Colonic mucosa (tissue), 4 donors: ENCODE results near the gene RPL22. TPM values are rescaled to one million over a fixed set of nuclear protein-coding genes. Genes with fewer than 3 reads are reported as not detected.

Source experiments
- DNase-seq: peaks from one replicate; pipeline ENCODE4 v3.0.0-alpha.2; 2020
- H3K27ac ChIP-seq: fragments of 200-600 bp; one replicate; pipeline ENCODE4 v1.8.0; 2021
- H3K27me3 ChIP-seq: fragments of 200-600 bp; one replicate; pipeline ENCODE4 v1.8.0; 2021
- H3K36me3 ChIP-seq: fragments of 200-600 bp; one replicate; pipeline ENCODE4 v1.8.0; 2021
- H3K4me1 ChIP-seq: fragments of 200-600 bp; one replicate; pipeline ENCODE4 v1.8.0; 2021; ENCODE audit warnings: mild to moderate bottlenecking
- H3K4me3 ChIP-seq: fragments of 200-600 bp; one replicate; pipeline ENCODE4 v1.8.0; 2021
- H3K9ac ChIP-seq, 2 donors: one replicate each; pipeline ENCODE4 v1.7.0; 2013; ENCODE audit warnings: control low read depth in 2 of 2, low read depth in 2 of 2, low read length in 2 of 2
- H3K9me3 ChIP-seq: fragments of 200-600 bp; one replicate; pipeline ENCODE4 v1.8.0; 2021
- intact Hi-C: fragments of 100-400 bp; cut with DNase I; formaldehyde crosslinking; loops from one replicate; pipeline ENCODE4 v1.14.1; 2022
- total RNA-seq, 2 donors: library from RNA; stranded (reverse); fragmentation: NEBNext Ultra II Directional in 1 of 2; extraction: Animal tissue kit (Norgen Biotek cat#: 25700) in 1 of 2; gene quantifications; one replicate each; pipeline ENCODE4 v1.2.1, GENCODE V29; 2021
- TF ChIP-seq, protein P1 (sequence below): fragments of 200-600 bp; IDR thresholded peaks from one replicate; pipeline ENCODE4 v1.8.0; 2022; ENCODE audit warnings: antibody characterized with exemption, mild to moderate bottlenecking
- donor health status: healthy.
- donor health status: DM: no; HTN: no; CAD: no.
- donor health status: DM: no; HTN: no; CAD: no.

The RPL22 gene
- total RNA-seq, 2 donors from 2014 or later, result 314 to 378 TPM

DNA sequence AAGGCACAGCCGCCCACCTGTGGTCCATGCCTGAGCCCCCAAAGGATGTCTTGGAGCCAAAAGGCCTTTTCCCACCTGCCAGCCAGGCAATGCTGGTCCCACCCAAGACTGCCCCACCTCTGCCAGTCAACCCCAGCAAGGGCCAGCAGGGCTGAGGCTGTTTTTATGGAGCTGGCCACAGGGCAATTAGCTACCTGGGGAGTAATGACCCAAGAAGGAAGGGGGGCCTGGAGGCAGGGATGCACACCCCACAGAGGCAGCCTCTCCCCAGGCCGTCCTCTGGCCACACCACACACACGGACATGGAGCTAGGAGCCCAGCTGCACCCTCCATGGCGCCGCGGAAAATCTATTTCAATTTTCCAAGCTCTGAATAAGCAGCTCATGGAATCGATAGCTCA is 46.5 kb downstream of the RPL22 start:
- intact Hi-C loops, result no loop called here
- H3K4me3 ChIP-seq, result no peak overlapping the region
- H3K36me3 ChIP-seq, result no peaks in the 10 kb centered on the region
- peaks cover 3% of the 10 kb centered on the region for H3K4me1 ChIP-seq
- H3K9me3 ChIP-seq, result no peaks in the 10 kb centered on the region
- DNase-seq, result no peak
- no peak overlapping the region for H3K27ac ChIP-seq
- H3K27me3 ChIP-seq, result no peaks in the 10 kb centered on the region
- H3K9ac ChIP-seq, result no peak overlapping the region
- TF ChIP-seq, protein P1, sequence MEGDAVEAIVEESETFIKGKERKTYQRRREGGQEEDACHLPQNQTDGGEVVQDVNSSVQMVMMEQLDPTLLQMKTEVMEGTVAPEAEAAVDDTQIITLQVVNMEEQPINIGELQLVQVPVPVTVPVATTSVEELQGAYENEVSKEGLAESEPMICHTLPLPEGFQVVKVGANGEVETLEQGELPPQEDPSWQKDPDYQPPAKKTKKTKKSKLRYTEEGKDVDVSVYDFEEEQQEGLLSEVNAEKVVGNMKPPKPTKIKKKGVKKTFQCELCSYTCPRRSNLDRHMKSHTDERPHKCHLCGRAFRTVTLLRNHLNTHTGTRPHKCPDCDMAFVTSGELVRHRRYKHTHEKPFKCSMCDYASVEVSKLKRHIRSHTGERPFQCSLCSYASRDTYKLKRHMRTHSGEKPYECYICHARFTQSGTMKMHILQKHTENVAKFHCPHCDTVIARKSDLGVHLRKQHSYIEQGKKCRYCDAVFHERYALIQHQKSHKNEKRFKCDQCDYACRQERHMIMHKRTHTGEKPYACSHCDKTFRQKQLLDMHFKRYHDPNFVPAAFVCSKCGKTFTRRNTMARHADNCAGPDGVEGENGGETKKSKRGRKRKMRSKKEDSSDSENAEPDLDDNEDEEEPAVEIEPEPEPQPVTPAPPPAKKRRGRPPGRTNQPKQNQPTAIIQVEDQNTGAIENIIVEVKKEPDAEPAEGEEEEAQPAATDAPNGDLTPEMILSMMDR, result no peak

DNA sequence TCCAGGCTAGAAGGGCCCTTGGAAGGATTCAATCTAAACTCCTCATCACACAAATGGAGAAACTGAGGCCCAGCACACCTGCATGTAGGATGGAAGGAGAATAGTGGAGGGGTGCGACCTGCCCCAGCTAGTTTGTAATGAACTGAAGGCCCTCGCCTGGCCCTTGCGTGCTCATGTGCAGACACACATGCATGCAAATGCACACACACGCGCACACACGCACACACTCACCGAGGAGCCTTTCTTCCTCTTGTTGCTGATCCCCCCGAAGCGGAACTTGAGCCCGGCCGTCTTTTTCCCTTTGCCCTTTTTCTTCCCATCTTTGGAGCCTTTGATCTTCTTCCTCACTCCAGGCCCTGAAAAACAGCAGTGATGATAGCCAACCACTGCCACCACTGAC is 47.2 kb downstream of the RPL22 start:
- no peak overlapping the region for H3K4me3 ChIP-seq
- TF ChIP-seq, protein P1, result no peak
- no peaks in the 10 kb centered on the region for H3K27me3 ChIP-seq
- intact Hi-C loops, result no loop called here
- no peak for DNase-seq
- H3K36me3 ChIP-seq, result no peaks in the 10 kb centered on the region
- no peak overlapping the region for H3K27ac ChIP-seq
- H3K9ac ChIP-seq, result no peak overlapping the region
- no peaks in the 10 kb centered on the region for H3K9me3 ChIP-seq
- peaks cover 2% of the 10 kb centered on the region for H3K4me1 ChIP-seq

DNA sequence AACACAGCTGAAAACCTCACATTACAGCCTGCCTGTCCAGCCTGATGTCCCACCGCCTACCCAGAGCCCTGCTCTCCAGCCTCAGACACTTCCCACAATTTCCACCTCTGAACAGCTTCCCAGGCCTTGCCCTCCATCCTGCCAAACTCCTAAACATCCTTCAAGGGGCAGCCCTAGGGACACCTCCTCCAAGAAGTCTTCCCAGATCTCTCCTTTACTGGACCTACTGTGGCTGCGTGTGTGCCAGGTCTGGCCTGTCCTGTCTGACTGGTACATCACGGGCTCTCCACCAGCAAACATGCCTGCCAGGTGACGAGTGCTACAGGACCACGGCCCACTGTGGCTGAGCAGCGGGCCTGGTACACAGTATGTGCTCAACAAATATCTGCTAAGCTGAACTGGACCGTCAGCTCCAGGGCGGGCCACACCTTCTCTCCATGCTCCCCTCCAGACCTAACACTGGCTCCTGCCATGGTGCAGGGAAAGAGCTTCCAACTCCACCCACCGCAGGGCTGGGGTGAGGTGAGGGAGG is 48.0 kb downstream of the RPL22 start:
- TF ChIP-seq, protein P1, result no peak
- Histone ChIP-seq H3K4me3 (no peak overlapping the region), H3K27ac (no peak overlapping the region), H3K9ac (no peak overlapping the region), H3K36me3 (no peaks in the 10 kb centered on the region), H3K4me1 (no peaks in the 10 kb centered on the region), H3K27me3 (no peaks in the 10 kb centered on the region), H3K9me3 (no peaks in the 10 kb centered on the region)
- intact Hi-C loops, result no loop called here
- no peak for DNase-seq

DNA sequence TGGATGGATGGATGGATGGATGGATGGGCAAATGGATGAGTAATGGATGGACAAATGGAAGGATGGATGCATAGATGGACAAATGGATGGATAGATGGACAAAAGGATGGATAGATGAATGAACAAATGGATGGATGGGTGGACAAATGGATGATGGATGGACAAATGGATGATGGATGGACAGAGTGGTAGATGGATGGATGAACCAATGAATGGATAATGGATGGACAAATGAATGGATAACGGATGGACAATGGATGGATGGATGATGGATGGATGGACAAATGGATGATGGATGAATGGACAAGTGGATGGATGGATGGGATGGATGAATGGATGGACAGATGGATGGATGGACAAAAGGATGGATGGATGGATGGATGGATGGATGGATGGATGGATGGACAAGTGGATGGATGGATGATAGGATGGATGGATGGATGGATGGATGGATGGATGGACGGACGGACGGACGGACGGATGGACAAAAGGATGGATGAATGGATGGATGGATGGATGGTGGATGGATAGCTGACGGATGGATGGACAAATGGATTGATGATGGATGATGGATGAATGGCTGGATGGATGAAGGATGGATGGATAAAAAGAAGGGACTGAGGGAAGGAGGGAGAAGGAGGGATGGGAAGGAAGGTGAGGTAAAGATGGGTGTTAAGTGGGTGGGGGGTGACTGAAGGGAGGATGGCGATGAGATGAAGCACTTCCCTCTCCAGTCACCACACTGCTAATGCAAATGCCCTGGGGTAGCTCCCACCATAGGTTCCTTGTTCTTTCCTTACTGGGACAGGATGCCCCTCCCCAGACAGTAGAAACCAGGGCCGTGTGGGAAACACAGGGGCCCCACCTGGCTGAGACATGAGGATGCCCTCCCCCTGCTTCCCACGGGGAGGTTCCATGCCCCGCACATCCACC is 49.1 kb downstream of the RPL22 start:
- Histone ChIP-seq H3K9me3 (no peaks in the 10 kb centered on the region), H3K4me3 (no peak overlapping the region), H3K27ac (no peak overlapping the region), H3K36me3 (no peaks in the 10 kb centered on the region), H3K9ac (no peak overlapping the region), H3K27me3 (no peaks in the 10 kb centered on the region), H3K4me1 (no peaks in the 10 kb centered on the region)
- intact Hi-C loops, result no loop called here
- DNase-seq, result no peak
- TF ChIP-seq, protein P1, result no peak

DNA sequence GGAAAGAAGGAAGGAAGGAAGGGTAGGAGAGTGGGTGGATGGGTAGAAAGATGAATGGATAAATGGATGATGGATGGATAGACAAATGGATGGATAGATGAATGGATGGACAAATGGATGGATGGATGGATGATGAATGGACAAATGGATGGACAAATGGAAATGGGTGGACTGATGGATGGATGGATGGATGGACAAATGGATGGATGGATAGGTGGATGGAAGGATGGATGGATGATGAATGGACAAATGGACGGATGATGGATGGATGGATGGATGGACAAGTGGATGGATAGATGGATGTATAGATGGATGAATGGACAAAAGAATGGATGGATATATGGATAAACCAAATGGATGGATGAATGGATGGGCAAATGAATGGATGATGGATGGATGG is 49.8 kb downstream of the RPL22 start:
- Histone ChIP-seq H3K9me3 (no peaks in the 10 kb centered on the region), H3K4me1 (no peaks in the 10 kb centered on the region), H3K27ac (no peak overlapping the region), H3K4me3 (no peak overlapping the region), H3K27me3 (no peaks in the 10 kb centered on the region), H3K9ac (no peak overlapping the region), H3K36me3 (no peaks in the 10 kb centered on the region)
- TF ChIP-seq, protein P1, result no peak
- intact Hi-C loops, result no loop called here
- DNase-seq, result no peak
